GM12878 (cell line): ENCODE results near the gene PRRT3. TPM values are rescaled to one million over a fixed set of nuclear protein-coding genes. Genes with fewer than 3 reads are reported as not detected.

ENCODE experiments used
- ATF2 ChIP-seq: IDR thresholded peaks from 2 replicates; pipeline ENCODE4 v1.6.1; 2012; ENCODE audit warnings: low read length, inconsistent platforms
- IRF3 ChIP-seq: fragments of 450-650 bp; IDR thresholded peaks from 2 replicates; pipeline ENCODE4 v1.6.1; 2014; ENCODE audit warnings: mild to moderate bottlenecking
- MTA2 ChIP-seq: fragments of 450-650 bp; IDR thresholded peaks from 2 replicates; pipeline ENCODE4 v1.6.1; 2016; ENCODE audit warnings: low read depth, mild to moderate bottlenecking, moderate library complexity
- MTA3 ChIP-seq: IDR thresholded peaks from 2 replicates; pipeline ENCODE4 v1.6.1; 2012; ENCODE audit warnings: low read length, inconsistent platforms, borderline replicate concordance
- MXI1 ChIP-seq: fragments of 150-350 bp; IDR thresholded peaks from 2 replicates; pipeline ENCODE4 v1.6.1; 2011; ENCODE audit warnings: low read depth, mild to moderate bottlenecking, inconsistent platforms, low read length, improper control_type of control experiment
- NFXL1 ChIP-seq: fragments of 450-650 bp; IDR thresholded peaks from 2 replicates; pipeline ENCODE4 v1.6.1; 2017; ENCODE audit warnings: antibody characterized with exemption, mild to moderate bottlenecking, borderline replicate concordance
- RAD51 ChIP-seq: fragments of 450-650 bp; IDR thresholded peaks from 2 replicates; pipeline ENCODE4 v1.6.1; 2016; ENCODE audit warnings: moderate library complexity, mild to moderate bottlenecking, inconsistent platforms
- STAT3 ChIP-seq: IDR thresholded peaks from 2 replicates; pipeline ENCODE4 v1.6.1; 2011; ENCODE audit warnings: low read depth, low read length, improper control_type of control experiment
- ZNF592 ChIP-seq: fragments of 450-650 bp; IDR thresholded peaks from 2 replicates; pipeline ENCODE4 v1.6.1; 2017; ENCODE audit warnings: mild to moderate bottlenecking, moderate library complexity
- polyA plus RNA-seq, 11 experiments: library from polyadenylated mRNA; depleted of rRNA in 4 of 11; unstranded in 6 of 11; stranded (reverse) in 5 of 11; fragments of >200 nt; fragmentation: Nextera tagmentation in 4 of 11; fragmentation: Illumina TruSeq in 1 of 11; extraction: Ambion mirVana in 4 of 11; extraction: Trizol in 1 of 11; gene quantifications; 1 replicate in 1 of 11; 2 replicates in 10 of 11; pipeline versions ENCODE4 v1.2.1 to v1.2.3, GENCODE V29; 2011 to 2016; ENCODE audit warnings: inconsistent platforms in 2 of 11, missing spikeins in 2 of 11, low read depth in 1 of 11
- total RNA-seq, 4 experiments: library from RNA; depleted of rRNA in 3 of 4; stranded (reverse); fragments of >200 nt in 3 of 4; fragmentation: Illumina TruSeq in 1 of 4; extraction: Trizol in 1 of 4; gene quantifications; 2 replicates each; pipeline versions ENCODE4 v1.2.1 to v1.2.3, GENCODE V29; 2013 to 2021
- TF ChIP-seq, protein P1 (sequence below): IDR thresholded peaks from 2 replicates; pipeline ENCODE4 v1.6.1; 2011; ENCODE audit warnings: borderline replicate concordance, low read depth, mild to moderate bottlenecking, moderate library complexity, low read length; ENCODE audit not compliant: insufficient read depth, poor library complexity, severe bottlenecking
- TF ChIP-seq, protein P2 (sequence below): fragments of 150-350 bp; IDR thresholded peaks from 2 replicates; pipeline ENCODE4 v1.6.1; 2014; ENCODE audit warnings: mild to moderate bottlenecking, low read depth, low read length

The PRRT3 gene
- total and polyA plus RNA-seq, 10 of the 15 experiments (the other 5 are each of a cell fraction or from before 2014, with no cell fraction given): 0.53 to 18.0 (median 7.1) TPM

- TF ChIP-seq IRF3 (no peak), NFXL1 (no peak), ATF2 (no peak), ZNF592 (no peak), MXI1 (no peak), STAT3 (no peak), RAD51 (no peak), MTA2 (no peak), MTA3 (no peak)
- TF ChIP-seq, protein P1, sequence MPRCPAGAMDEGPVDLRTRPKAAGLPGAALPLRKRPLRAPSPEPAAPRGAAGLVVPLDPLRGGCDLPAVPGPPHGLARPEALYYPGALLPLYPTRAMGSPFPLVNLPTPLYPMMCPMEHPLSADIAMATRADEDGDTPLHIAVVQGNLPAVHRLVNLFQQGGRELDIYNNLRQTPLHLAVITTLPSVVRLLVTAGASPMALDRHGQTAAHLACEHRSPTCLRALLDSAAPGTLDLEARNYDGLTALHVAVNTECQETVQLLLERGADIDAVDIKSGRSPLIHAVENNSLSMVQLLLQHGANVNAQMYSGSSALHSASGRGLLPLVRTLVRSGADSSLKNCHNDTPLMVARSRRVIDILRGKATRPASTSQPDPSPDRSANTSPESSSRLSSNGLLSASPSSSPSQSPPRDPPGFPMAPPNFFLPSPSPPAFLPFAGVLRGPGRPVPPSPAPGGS: no peak
- TF ChIP-seq, protein P2, sequence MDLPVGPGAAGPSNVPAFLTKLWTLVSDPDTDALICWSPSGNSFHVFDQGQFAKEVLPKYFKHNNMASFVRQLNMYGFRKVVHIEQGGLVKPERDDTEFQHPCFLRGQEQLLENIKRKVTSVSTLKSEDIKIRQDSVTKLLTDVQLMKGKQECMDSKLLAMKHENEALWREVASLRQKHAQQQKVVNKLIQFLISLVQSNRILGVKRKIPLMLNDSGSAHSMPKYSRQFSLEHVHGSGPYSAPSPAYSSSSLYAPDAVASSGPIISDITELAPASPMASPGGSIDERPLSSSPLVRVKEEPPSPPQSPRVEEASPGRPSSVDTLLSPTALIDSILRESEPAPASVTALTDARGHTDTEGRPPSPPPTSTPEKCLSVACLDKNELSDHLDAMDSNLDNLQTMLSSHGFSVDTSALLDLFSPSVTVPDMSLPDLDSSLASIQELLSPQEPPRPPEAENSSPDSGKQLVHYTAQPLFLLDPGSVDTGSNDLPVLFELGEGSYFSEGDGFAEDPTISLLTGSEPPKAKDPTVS: no peak
These were observed 48.5 kb upstream of the PRRT3 start (continued) for GRCh38 chr3:10000686-10001085.
